CD1c-positive myeloid dendritic cell (primary cell): ENCODE measurements around the gene PRR15.
"Not testable (repeated sequence)": the region's sequence is repeated elsewhere in the genome, so short reads cannot be mapped to it uniquely, and the experiment has no call there.

ENCODE experiments used
- DNase-seq: peaks from one replicate; pipeline ENCODE4 v3.0.0-alpha.2; 2016; ENCODE audit errors: extremely low spot score

The PRR15 gene, protein sequence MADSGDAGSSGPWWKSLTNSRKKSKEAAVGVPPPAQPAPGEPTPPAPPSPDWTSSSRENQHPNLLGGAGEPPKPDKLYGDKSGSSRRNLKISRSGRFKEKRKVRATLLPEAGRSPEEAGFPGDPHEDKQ

DNA sequence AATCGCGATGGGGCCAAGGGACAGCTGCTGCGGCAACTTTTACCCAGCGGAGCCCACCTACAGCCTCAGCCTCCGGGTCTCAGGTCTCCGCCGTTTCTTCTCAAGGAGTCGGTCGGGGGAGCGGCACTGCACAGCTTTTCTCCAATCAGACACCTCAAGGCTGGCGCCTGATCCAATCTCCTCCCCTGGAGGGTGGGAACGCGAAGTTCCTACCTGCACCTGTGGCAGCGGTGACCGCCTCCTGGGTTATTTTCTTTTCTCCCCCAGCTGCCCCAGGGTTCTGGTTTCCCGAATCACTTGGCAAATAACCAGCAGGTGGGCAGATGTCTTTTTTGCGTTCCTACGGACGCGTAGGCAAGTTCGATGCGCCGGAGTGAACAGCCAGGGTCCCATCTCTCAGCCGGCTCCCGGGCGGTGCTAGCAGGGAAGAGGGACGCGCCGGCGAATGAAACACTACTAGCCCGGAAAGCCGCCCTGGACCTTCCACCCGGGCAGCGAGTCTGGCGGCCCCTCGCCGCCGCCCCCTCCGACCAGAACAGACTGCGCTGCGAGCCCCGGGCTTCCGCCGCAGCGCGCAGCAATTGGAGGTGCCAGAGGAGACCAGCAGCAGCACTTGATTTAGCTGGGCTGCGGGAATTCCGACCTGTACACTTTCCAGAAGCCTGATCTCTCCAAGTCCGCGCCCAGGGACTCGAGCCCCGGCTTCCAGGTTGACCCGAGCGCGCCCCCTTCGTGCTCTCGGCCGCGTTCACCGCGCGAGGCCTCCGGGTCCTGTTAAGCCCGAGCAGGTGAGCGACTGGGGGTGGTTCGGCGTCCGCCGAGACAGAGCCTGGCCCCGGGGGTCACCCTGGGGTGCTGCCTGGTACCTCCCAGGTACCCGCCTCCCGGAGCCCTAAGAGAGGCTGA, at the start of gene PRR15:
Gene PRR15 (plus strand): TSS at position 246 of the 906 bp plus-strand sequence. CDS start 2,495 bp downstream, outside the sequence.
- peak; percentile 6 for DNase-seq

DNA sequence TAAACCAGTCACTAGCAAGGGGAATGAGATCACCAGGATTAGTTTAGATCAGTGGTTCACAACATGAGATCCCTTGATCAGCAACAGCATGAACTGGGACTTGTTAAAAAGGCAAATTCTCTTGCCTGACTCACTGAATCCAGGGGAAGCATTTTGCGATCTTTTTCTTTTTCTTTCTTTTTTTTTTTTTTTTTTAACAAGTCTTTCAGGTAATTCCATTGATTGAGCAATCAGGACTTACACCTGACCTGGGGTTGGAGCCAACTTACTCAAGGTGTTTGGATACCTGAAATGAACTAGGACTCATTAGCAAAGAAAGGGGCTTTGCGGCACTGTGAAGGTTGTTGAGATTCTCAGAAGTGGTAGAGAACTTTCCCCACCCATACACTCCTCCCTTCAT, 47.1 kb upstream of the PRR15 start:
- no peak for DNase-seq

DNA sequence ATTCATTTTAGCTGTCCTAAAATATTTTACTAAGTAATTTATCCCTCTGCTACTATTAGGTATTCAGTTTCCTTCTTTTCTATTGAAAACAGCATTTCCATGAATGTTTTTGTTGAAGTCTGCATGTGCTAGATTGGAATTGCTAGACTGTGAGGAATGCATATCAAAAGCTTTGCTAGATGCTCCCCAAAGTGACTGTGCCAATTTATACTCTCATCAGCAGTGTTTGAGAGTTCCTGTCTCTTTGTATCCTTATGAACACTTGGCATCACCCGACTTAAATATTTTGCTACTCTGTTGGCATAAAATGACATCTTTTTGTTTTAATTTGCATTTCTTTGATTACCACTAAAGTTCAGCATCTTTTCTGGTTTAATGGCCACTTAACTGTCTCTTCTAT, 45.0 kb upstream of the PRR15 start:
- no peak for DNase-seq

DNA sequence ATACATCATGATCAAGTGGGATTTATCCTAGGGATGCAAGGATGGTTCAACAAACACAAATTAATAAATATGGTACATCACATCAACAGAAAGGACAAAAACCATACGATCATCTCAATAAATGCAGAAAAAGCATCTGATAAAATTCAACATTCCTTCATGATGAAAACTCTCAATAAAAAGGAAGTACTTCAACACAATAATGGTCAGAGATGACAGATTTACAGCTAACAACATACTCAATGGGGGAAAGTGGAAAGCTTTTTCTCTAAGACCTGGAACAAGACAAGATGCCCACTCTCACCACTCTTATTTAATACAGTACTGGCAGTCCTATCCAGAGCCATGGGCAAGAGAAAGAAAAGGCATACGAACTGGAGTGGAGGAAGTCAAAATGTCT, 39.9 kb upstream of the PRR15 start:
- DNase-seq, result no peak

DNA sequence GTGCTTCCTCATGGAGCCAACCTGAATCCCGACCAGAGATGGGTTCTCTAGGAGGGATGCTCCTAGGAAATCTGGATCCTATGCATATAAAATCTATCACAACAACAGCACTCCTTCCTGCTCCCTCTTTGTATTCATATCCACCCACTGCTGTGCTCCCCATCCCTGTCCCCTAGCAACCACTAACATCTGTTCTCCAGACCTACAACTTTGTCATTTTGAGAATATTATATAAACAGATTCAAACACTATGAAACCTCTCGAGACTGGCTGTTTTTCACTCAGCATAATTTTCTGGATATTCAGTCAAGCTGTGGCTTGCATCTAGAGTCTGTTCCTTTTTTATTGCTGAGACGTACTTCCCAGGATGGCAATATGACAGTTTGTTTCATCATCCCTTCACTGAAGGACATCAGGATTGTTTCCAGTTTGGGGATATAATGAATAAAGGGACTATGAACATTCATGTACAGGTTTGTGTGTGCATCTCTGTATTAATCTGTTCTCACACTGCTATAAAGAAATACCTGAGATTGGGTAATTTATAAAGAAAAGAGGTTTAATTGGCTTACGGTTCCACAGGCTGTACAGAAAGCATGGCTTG, 36.0 kb upstream of the PRR15 start:
- no peak for DNase-seq

DNA sequence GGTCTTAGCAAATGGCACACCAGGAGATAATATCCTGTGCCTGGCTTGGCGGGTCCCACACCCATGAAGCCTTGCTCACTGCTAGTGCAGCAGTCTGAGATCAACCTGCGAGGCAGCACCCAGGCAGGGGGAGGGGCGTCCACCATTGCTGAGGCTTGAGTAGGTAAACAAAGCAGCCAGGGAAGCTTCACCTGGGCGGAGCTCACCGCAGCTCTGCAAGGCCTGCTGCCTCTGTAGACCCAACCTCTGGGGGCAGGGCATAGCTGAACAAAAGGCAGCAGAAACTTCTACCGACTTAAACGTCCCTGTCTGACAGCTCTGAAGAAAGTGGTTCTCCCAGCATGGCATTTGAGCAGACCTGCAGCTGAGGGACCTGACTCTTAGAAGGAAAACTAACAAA, 35.1 kb upstream of the PRR15 start:
- not testable (repeated sequence) for DNase-seq

DNA sequence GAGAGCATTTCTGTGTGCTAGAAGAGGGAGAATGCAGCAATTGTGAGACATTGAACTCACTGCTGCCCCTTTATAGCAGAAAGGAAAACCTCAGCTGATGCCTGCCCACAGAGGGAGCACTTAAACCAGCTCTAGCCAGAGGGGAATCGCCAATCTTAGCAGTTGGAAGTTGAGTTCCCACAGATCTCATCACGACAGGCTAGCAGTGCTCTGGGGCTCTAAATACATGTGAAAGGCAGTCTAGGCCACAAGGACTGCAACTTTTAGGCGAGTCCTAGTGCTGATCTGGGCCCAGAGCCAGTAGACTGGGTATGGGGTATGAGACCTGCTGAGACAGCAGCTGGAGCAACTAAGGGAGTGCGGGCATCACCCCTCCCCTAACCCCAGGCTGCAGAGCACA, 25.2 kb upstream of the PRR15 start:
- DNase-seq, result no peak

DNA sequence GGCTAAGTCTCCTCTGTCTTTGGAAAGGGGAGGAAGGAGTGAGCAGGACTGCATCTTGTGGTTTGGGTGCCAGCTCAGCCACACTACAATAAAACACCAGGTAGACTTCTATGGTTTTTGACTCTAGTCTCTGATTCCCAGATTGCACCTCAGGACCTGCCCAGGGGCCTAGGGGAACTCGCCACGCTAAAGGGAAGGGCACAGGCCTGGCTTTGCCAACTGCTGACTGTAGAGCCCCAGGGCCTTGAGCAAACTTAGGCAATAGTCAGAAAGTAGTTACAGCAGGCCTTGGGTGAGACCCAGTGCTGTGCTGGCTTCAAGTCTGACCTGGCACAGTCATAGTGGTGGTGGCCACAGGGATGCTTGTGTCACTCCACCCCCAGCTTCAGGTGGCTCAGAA, 24.2 kb upstream of the PRR15 start:
- DNase-seq, result no peak

DNA sequence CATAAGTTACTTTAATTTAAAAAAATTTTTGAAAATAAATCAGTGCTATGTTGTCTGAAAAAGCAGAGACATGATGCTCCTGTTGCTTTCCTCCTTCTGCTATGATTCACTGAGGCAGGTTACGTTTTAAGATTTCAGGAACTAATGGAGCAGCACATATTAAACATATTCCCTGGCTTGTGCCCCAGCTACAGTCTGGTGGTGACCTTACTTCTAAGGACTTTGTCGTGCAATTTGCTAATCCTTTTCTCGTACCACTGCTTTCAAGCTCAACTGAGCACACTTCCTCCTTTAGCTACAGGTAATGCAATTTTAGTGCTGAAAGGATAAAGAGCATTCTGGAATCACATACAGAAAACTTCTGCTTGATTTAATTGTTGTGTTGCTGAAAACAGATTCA, 16.2 kb upstream of the PRR15 start:
- no peak for DNase-seq

DNA sequence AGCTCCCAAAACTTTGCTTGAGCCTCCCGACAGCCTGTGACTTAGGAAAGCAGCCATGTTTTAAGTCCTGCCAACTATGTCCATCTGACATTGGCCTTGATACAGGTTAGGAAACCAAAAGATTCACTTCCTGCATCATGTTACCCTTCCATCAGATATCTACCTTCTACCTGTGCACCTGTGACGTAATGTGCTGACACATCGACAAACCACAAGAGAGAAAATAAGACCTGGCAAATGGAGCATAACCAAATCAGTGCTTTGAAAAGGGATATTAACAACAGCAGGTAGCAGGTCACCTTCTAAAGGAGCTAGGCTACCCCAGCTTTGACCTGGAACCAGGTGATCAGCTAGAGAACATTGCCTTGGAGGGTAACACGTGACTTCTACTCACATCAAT, 14.8 kb upstream of the PRR15 start:
- DNase-seq, result no peak

DNA sequence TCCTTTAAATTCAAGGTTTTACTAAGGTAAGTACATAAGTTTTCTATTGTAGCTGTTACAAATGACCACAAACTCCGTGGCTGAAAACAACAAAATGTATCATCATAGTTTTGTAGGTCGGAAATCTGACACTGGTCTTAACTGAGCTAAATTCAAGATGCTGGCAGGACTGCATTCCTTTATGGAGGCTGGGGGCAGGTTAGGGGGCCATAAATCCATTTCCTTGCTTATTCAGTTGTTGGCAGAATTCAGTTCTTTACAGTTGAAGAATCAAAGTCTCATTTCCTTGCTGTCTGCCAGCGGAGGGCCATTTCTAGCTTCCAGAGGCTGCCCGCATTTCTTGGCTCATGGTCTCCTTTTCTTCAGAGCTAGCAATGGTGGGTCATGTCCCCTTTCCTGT, 11.2 kb upstream of the PRR15 start:
- DNase-seq, result no peak

DNA sequence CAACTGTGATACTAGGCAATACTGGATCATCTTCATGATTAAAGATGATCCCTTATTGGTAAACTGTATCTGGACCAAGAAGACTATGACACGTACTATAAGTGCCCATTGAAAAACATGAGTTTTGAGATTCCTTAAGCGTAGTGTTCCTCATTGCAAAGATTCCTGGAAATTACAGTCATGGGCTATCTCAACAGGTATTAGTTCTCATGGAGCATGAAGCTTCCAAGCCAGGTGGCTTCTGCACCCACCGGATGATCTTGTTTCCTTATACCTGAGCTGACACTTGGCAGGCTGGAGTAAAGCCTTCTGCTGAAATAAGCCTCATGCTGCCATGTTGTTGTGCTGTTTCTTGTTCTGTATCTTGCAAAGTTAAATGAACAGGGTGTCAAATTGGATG, 8.6 kb upstream of the PRR15 start:
- DNase-seq, result no peak

DNA sequence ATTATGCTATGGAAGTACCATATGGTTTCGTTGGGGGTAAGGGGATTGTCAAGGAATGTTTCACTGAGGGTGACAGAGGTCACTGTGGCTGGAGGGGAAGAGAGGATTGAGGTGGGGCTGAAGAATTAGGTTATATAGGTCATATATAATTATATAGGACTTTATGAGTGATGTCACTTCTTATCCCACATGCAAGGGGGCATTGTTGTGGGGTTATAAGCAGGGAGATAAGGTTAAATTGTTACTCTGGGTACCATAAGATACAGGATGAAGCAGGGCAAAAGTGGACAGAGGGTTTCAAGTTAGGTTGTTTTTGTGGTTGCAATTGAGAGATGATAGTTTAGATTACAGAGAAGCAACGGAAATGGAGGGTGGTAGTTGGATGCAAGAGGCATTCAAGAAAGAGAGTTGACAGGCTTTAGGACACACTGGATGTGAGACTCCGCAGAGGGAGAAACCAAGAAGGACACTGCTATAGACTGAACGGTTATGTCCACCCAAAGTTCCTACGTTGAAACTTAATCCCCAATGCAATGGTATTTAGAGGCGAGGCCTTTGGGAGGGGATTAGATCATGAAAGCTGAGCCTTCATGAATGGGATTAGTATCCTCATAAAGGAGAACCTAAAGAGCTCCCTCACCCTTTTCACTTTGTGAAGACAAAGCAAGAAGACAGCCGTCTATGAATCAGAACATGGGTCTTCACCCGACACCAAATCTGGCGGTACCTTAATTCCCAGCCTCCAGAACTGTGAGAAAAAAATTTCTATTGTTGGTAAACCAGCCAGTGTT, 7.0 kb upstream of the PRR15 start:
- no peak for DNase-seq

DNA sequence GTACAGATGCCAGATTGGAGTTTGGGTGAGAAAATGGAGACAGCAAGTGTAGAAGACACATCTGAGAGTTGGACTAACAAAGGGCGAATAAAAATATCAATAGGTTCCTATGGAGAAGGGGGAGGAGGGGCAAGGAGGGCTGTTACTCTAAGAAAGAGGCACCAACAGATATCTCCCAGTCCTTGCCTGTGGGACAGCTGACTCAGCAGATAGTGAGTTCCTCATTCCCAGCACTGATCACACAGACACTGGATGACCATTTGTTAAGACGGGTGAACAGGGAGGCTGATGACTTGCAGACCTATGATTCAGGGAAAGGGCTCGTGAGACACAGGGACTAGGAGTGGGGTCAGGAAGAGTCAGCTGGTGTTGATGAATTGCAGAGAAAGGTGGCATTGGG, 5.7 kb upstream of the PRR15 start:
- peak; percentile 76 for DNase-seq

DNA sequence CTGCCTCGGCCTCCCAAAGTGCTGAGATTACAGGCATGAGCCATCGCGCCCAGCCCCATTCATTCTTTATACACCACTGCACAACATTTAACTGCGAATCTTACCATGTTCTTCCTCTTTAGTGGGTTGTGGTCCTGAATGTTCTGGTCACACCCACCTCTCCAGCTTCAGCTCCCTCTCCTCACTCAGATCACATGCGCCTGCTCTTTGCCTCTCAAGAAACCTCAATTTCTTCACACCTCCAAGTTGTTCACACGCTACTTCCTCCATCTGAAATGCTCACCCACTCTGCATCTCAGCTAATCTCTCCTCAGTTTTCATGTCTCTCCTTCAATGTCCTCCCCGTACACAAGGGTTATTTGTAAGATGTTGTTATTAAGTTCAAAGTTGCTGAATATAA, 2.4 kb upstream of the PRR15 start:
- DNase-seq, result peak; percentile 12

DNA sequence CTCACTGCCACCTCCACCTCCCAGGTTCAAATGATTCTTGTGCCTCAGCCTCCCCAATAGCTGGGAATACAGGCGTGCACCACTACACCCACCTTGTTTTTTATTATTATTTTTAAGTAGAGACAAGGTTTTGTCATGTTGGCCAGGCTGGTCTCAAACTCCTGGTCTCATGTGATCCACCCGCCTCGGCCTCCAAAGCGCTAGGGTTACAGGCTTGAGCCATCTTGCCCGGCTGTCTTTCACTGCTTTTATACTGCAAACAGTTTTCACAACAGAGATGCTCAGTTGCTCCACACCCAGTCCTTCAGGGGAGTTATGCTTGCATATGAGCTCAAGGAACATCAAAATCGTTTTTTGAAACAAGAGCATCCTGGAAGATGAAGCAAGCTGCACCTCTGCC, 1.3 kb upstream of the PRR15 start:
- no peak for DNase-seq

DNA sequence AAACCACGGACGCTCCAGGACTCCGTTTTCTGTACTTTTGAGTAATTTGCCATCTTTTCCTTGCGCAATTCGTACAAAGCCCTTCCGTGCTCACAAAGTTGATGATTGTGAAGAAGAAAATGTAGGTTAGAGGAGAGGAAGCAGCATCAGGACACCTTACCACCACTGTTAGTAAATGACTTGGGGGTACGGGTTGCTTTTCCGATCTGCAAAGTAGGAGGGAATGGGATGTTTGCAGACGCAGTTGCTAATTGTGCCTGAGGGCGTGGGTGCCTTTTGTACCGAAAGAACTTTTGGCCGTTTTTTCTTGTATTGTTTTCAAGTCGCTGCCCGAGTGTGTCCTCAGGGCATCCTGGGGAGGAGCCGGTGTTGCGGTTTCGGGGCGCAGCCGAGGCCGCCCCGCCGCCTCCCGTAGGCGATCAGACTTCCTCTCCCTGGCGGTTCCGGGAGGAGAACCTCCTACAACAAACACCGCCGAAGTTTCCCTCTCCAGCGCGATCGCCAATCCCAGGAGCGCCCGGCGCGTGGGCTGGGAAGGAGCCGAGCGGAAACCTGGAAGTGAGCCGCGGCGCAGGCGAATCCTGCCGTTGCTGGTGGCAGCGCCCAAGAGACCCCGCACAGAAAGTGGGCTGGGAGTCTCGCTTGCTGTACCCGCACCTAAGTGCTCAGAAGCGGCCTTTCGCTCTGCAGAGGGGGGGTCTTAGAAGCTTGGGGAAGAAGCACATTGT, 1.0 kb downstream of the PRR15 start:
- DNase-seq, result peak; percentile 91

DNA sequence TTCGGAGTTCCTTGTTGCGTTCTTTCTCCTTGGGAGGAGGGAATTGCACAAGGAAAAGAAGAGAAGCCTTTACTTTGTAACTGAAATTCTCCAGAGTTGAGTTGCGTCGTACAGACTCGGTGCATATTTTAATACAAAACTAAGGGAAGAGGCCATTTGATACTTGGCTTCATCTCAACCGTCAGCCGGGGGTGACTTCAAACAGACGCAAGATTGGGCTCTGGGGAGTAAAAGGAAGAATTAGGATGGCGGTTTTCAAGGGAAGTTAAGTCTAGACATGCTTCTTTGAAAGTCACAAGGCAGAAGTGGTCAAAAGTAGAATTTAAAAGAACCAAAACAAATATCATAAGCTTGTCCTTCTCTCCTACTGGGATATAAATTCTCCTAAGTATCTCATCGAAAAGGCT, 1.6 kb downstream of the PRR15 start:
- peak; percentile 30 for DNase-seq

DNA sequence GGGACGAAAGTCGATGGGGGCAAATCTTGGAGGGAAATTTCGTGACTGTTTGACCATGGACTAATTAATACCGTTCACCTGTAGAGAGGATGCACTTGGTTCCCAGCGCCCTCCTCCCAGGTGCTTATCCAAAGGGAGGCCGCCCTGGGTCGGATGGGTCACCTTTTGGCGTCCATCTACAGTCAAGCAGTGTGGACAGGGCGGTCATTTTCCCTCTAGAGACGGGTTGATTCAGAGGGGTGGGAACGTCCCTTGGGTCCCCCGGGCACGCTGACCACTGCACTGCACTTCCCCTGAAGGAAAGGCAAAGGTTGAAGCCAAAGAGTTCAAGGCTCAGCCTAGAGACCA, 2.0 kb downstream of the PRR15 start:
- DNase-seq, result no peak

DNA sequence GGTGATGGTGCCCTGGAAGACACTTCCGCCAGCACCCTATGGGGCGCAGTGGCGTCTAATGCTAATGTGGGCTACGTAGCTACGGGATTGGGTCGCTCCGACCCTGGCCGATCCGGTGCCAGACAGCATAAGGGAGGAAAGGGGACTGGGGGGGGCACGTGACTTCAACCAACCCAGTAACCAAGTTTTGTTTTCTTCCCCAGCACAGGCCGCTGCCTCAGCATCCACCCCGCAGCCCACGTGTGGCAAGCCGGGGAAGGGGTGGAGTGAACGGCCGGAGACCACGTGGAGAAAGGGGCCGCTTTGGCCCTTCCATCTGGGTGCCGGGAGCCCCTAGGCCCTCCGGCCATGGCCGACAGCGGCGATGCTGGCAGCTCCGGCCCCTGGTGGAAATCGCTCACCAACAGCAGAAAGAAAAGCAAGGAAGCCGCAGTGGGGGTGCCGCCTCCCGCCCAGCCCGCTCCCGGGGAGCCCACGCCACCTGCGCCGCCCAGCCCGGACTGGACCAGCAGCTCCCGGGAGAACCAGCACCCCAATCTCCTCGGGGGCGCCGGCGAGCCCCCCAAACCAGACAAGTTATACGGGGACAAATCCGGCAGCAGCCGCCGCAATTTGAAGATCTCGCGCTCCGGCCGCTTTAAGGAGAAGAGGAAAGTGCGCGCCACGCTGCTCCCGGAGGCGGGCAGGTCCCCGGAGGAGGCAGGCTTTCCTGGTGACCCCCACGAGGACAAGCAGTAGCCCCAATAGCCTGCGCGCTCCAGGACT, 2.5 kb downstream of the PRR15 start:
- DNase-seq, result peak; percentile 26

DNA sequence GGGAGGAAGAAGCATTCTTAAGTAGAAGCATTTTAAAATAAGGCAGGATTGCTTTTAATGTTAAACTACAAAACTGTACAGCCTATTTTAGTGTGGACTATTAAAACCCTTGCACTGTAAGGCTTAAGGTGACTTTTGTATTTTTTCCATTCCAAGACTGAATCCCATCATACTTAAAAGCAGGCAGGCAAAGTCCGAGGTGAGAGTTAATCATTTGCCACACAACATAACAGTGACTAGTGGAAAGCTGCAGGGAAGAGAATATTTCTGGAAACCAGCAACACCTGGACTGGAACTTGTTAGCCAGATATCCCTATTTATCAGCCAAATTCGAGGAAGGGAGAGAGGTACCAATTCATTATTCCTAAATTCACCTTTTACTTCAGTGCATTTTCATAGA, 3.5 kb downstream of the PRR15 start:
- DNase-seq, result no peak
